ENCODE measurements around the gene SERPINE2. TPM values are rescaled to one million over a fixed set of nuclear protein-coding genes. Genes with fewer than 3 reads are reported as not detected.

SERPINE2 gene
- total and polyA plus RNA-seq, 2 experiments from 2014 or later = 1,864 to 5,355 TPM

DNA sequence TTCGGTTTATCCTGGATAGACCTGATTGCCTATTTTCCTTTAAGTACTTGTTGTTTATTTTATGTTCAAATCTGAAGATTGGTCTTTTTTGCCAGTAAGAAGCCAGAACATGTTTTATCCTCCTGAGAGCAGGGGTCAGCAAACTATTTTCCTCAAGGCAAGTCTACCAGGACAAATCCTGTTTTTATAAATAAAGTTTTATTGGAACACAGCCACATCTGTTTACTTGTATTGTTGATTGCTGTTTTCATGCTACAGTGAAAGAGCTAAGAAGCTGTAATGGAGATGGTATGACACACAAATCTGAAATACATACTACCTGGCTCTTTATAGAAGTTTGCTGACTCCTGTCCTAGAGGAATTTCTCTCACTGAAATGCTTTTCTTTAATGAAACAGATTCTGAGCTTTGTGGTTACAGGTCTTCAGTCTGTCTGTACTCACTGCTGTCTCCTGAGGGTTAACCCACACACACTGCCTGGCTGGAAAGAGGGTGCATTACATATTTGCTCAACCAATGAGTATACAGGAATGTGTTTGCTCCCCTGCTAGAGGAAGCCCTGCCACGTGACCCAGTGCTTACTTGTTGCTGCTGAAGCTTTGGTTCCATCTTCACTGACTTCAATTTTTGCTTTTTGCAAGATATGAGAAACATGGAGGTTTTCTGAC, 59.2 kb downstream of the SERPINE2 start:
- Histone ChIP-seq H4K20me1 (ENCODE audit: insufficient read depth) (no peaks in the 10 kb centered on the region), H3K9me3 (ENCODE audit: low read depth) (no peaks in the 10 kb centered on the region), H3K4me3 (no peak overlapping the region), H3K4me2 (ENCODE audit: unreplicated experiment) (no peak overlapping the region), H3K36me3 (ENCODE audit: low read depth) (peaks cover 98% of the 10 kb centered on the region), H2AFZ (no peak overlapping the region), H3K4me1 (ENCODE audit: insufficient read depth) (peaks cover 16% of the 10 kb centered on the region), H3K27me3 (replicated peaks; ENCODE audit: insufficient read depth) (no peaks in the 10 kb centered on the region), H3F3A (ENCODE audit: insufficient read depth) (peaks cover 100% of the 10 kb centered on the region), H3K9ac (no peak overlapping the region), H3K9me2 (ENCODE audit: insufficient read depth) (no peaks in the 10 kb centered on the region), H3K27ac (peak overlapping the region; percentile 30), H3K79me2 (ENCODE audit: insufficient read depth) (no peaks in the 10 kb centered on the region)
- in situ Hi-C loops (cut with MboI) = no loop called here
- DNase-seq = no peak
- no peak for TF ChIP-seq EZH2phosphoT487 (IDR thresholded peaks at IDR 0.05; ENCODE audit: insufficient read depth, low read depth)
- no peak for TF ChIP-seq EZH2 (IDR thresholded peaks at IDR 0.05; ENCODE audit: insufficient read depth, poor library complexity, severe bottlenecking)
- whole genome bisulfite sequencing, 2 experiments (ENCODE audit: low coverage in 1 of 2, low lambda C conversion rate in 2 of 2, missing lambda C conversion rate in 2 of 2) = 93 to 97% methylated on average over 2 of the region's 2 CpGs

DNA sequence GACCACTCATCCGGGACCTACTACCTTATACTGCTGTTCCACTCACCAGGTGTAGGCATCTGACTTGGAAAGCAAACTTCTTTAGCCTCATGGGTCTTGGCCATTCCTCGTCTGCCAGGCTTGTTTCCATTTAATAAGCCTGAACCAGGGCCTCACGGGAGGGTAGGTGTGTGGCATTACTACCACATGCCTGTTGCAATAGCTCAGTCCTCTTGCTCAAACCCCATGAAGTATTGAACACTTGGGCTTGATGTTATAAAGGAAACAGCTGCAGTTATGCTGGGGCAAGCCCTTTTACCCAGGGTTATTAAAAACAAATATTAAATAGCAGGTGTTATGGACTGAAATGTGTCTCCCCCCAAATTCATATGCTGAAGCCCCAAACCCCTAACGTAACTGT, 60.6 kb downstream of the SERPINE2 start:
- Histone ChIP-seq H3K36me3 (ENCODE audit: low read depth) (peaks cover 96% of the 10 kb centered on the region), H4K20me1 (ENCODE audit: insufficient read depth) (no peaks in the 10 kb centered on the region), H3K4me1 (ENCODE audit: insufficient read depth) (peaks cover 16% of the 10 kb centered on the region), H3K4me3 (no peak overlapping the region), H3K4me2 (ENCODE audit: unreplicated experiment) (no peak overlapping the region), H3F3A (ENCODE audit: insufficient read depth) (peaks cover 100% of the 10 kb centered on the region), H3K9me3 (ENCODE audit: low read depth) (no peaks in the 10 kb centered on the region), H3K27ac (peak overlapping the region; percentile 9), H3K27me3 (replicated peaks; ENCODE audit: insufficient read depth) (no peaks in the 10 kb centered on the region), H3K79me2 (ENCODE audit: insufficient read depth) (no peaks in the 10 kb centered on the region), H2AFZ (no peak overlapping the region), H3K9ac (no peak overlapping the region), H3K9me2 (ENCODE audit: insufficient read depth) (no peaks in the 10 kb centered on the region)
- no peak for DNase-seq
- WGBS, 2 experiments (ENCODE audit: low coverage in 1 of 2, low lambda C conversion rate in 2 of 2, missing lambda C conversion rate in 2 of 2) = 76 to 78% methylated on average over 4 of the region's 4 CpGs
- TF ChIP-seq EZH2phosphoT487 (IDR thresholded peaks at IDR 0.05; ENCODE audit: insufficient read depth, low read depth) (no peak), EZH2 (IDR thresholded peaks at IDR 0.05; ENCODE audit: insufficient read depth, poor library complexity, severe bottlenecking) (no peak)
- in situ Hi-C loops (cut with MboI) = no loop called here

- Histone ChIP-seq H4K20me1 (ENCODE audit: insufficient read depth) (no peaks in the 10 kb centered on the region), H3K36me3 (ENCODE audit: low read depth) (peaks cover 85% of the 10 kb centered on the region), H3K79me2 (ENCODE audit: insufficient read depth) (no peaks in the 10 kb centered on the region), H3F3A (ENCODE audit: insufficient read depth) (peaks cover 100% of the 10 kb centered on the region), H3K4me1 (ENCODE audit: insufficient read depth) (peaks cover 16% of the 10 kb centered on the region), H3K4me3 (no peak overlapping the region), H3K4me2 (ENCODE audit: unreplicated experiment) (no peak overlapping the region), H2AFZ (no peak overlapping the region), H3K27me3 (replicated peaks; ENCODE audit: insufficient read depth) (no peaks in the 10 kb centered on the region), H3K9me2 (ENCODE audit: insufficient read depth) (no peaks in the 10 kb centered on the region), H3K9ac (peak overlapping the region; percentile 18; the same call in 1 of the 2 replicates), H3K9me3 (ENCODE audit: low read depth) (no peaks in the 10 kb centered on the region), H3K27ac (peak overlapping the region; percentile 68)
- TF ChIP-seq EZH2phosphoT487 (IDR thresholded peaks at IDR 0.05; ENCODE audit: insufficient read depth, low read depth) = no peak
- no peak for TF ChIP-seq EZH2 (IDR thresholded peaks at IDR 0.05; ENCODE audit: insufficient read depth, poor library complexity, severe bottlenecking)
- peak; percentile 61 for DNase-seq
- 32 to 38% methylated on average over 3 of the region's 3 CpGs for WGBS, 2 experiments (ENCODE audit: low coverage in 1 of 2, low lambda C conversion rate in 2 of 2, missing lambda C conversion rate in 2 of 2)
- in situ Hi-C loops (cut with MboI) = no loop called here
Observed at GRCh38 chr2:223976635-223977226, 62.4 kb downstream of the SERPINE2 start.

GRCh38 chr2:223973606-223974005, 65.5 kb downstream of the SERPINE2 start:
- H3K9me3 ChIP-seq (ENCODE audit: low read depth) = no peaks in the 10 kb centered on the region
- H3K79me2 ChIP-seq (ENCODE audit: insufficient read depth) = no peaks in the 10 kb centered on the region
- peaks cover 55% of the 10 kb centered on the region for H3K36me3 ChIP-seq (ENCODE audit: low read depth)
- WGBS, 2 experiments (ENCODE audit: low coverage in 1 of 2, low lambda C conversion rate in 2 of 2, missing lambda C conversion rate in 2 of 2) = 98 to 99% methylated on average over 3 of the region's 3 CpGs
- peaks cover 20% of the 10 kb centered on the region for H3K4me1 ChIP-seq (ENCODE audit: insufficient read depth)
- H3F3A ChIP-seq (ENCODE audit: insufficient read depth) = peaks cover 97% of the 10 kb centered on the region
- H3K4me2 ChIP-seq (ENCODE audit: unreplicated experiment) = no peak overlapping the region
- in situ Hi-C loops (cut with MboI) = no loop called here
- no peak for TF ChIP-seq EZH2 (IDR thresholded peaks at IDR 0.05; ENCODE audit: insufficient read depth, poor library complexity, severe bottlenecking)
- TF ChIP-seq EZH2phosphoT487 (IDR thresholded peaks at IDR 0.05; ENCODE audit: insufficient read depth, low read depth) = no peak
- H3K27me3 ChIP-seq (replicated peaks; ENCODE audit: insufficient read depth) = no peaks in the 10 kb centered on the region
- DNase-seq = no peak
- H2AFZ ChIP-seq = no peak overlapping the region
- no peak overlapping the region for H3K9ac ChIP-seq
- H3K27ac ChIP-seq = peak overlapping the region; percentile 0; the same call in 1 of the 2 replicates
- H3K4me3 ChIP-seq = no peak overlapping the region
- no peaks in the 10 kb centered on the region for H4K20me1 ChIP-seq (ENCODE audit: insufficient read depth)
- no peaks in the 10 kb centered on the region for H3K9me2 ChIP-seq (ENCODE audit: insufficient read depth)

All from GM23248 (cell line).